Right lobe of liver (tissue), 6 donors: Measurements from ENCODE around the gene CERK. TPM values are rescaled to one million over a fixed set of nuclear protein-coding genes. Genes with fewer than 3 reads are reported as not detected.

Experiments used
- ATAC-seq, 4 donors: fragments of 200-7000 bp; cut with Tn5 transposase; one replicate each; pipeline ENCODE4 v1.9.1; 2020; ENCODE audit warnings: mild to moderate bottlenecking in 4 of 4, moderate library complexity in 4 of 4
- DNase-seq, 3 donors: peaks; one replicate each; pipeline ENCODE4 v3.0.0-alpha.2; 2020
- H3K27ac ChIP-seq, 3 donors: fragments of 200-600 bp; one replicate each; pipeline ENCODE4 v1.8.0; 2022
- H3K27me3 ChIP-seq, 2 donors: fragments of 200-600 bp; one replicate each; pipeline ENCODE4 v1.8.0; 2022
- H3K36me3 ChIP-seq, 4 donors: fragments of 200-600 bp; sonication (generic) in 1 of 4; one replicate each; pipeline versions ENCODE4 v1.5.1 to v1.8.0; 2017 to 2022; ENCODE audit warnings: control low read depth in 1 of 4
- H3K4me1 ChIP-seq, 4 donors: fragments of 200-600 bp; sonication (generic) in 1 of 4; one replicate each; pipeline versions ENCODE4 v1.5.1 to v1.8.0; 2017 to 2022; ENCODE audit warnings: control low read depth in 1 of 4
- H3K4me3 ChIP-seq, 3 donors: fragments of 200-600 bp; one replicate each; pipeline ENCODE4 v1.8.0; 2022
- H3K9me3 ChIP-seq, 4 donors: fragments of 200-600 bp; sonication (generic) in 1 of 4; one replicate each; pipeline versions ENCODE4 v1.5.1 to v1.8.0; 2017 to 2022; ENCODE audit warnings: control low read depth in 1 of 4
- POLR2A ChIP-seq: fragments of 450-650 bp; IDR thresholded peaks from one replicate; pipeline ENCODE4 v1.6.1; 2017; ENCODE audit warnings: antibody characterized with exemption, mild to moderate bottlenecking
- WGBS: methylation state at CpG from one replicate; pipeline ENCODE4 v1.1.6; 2018; ENCODE audit warnings: low coverage, low lambda C conversion rate; ENCODE audit not compliant: insufficient coverage; ENCODE audit errors: missing lambda C conversion rate; 5-methylcytosine and 5-hydroxymethylcytosine counted together
- intact Hi-C, 2 donors: fragments of 100-400 bp; cut with DNase I; formaldehyde crosslinking; loops; one replicate each; pipeline versions ENCODE4 v1.11.2 to v1.14.1; 2022
- total RNA-seq, 6 experiments: library from RNA; depleted of rRNA in 2 of 6; stranded (reverse); fragments of >200 nt in 2 of 6; fragmentation: NEBNext Ultra II Directional in 3 of 6; extraction: Animal tissue kit (Norgen Biotek cat#: 25700) in 3 of 6; gene quantifications; one replicate each; pipeline versions ENCODE4 v1.1.0 to v1.2.4, GENCODE V29; 2016 to 2023
- TF ChIP-seq, protein P1 (sequence below), 4 donors: fragments of 200-600 bp in 3 of 4; fragments of 450-650 bp in 1 of 4; IDR thresholded peaks; one replicate each; pipeline versions ENCODE4 v1.5.1 to v1.8.0; 2016 to 2022; ENCODE audit warnings: antibody characterized with exemption in 4 of 4, mild to moderate bottlenecking in 2 of 4
- donor health status: DM: no; HTN: yes; CAD: no.
- donor health status: DM: no; HTN: no; CAD: no.
- donor health status: DM: no; HTN: no; CAD: no.
- donor health status: DM: no; HTN: yes; CAD: no.
- donor health status: DM: no; HTN: yes; CAD: no.

The CERK gene
- total RNA-seq, 6 experiments from 2014 or later = 9.6 to 27.5 (median 18.5) TPM

GRCh38 chr22:46750863-46751443 is 12.9 kb upstream of the CERK start:
- H3K27ac ChIP-seq = peak overlapping the region in 1 of 3 donors; percentile 49
- no peaks in the 10 kb centered on the region for H3K27me3 ChIP-seq
- WGBS = 0% methylated on average over 2 of the region's 12 CpGs
- intact Hi-C loops = no loop called here
- H3K36me3 ChIP-seq = no peaks in the 10 kb centered on the region
- ATAC-seq (peak; percentile 2 to 19 (median 8)), DNase-seq (peak; percentile 71 to 79 (median 72))
- no peaks in the 10 kb centered on the region for H3K9me3 ChIP-seq
- TF ChIP-seq POLR2A = no peak
- TF ChIP-seq, protein P1, sequence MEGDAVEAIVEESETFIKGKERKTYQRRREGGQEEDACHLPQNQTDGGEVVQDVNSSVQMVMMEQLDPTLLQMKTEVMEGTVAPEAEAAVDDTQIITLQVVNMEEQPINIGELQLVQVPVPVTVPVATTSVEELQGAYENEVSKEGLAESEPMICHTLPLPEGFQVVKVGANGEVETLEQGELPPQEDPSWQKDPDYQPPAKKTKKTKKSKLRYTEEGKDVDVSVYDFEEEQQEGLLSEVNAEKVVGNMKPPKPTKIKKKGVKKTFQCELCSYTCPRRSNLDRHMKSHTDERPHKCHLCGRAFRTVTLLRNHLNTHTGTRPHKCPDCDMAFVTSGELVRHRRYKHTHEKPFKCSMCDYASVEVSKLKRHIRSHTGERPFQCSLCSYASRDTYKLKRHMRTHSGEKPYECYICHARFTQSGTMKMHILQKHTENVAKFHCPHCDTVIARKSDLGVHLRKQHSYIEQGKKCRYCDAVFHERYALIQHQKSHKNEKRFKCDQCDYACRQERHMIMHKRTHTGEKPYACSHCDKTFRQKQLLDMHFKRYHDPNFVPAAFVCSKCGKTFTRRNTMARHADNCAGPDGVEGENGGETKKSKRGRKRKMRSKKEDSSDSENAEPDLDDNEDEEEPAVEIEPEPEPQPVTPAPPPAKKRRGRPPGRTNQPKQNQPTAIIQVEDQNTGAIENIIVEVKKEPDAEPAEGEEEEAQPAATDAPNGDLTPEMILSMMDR (IDR thresholded peaks at IDR 0.05) = no peak
- no peak overlapping the region for H3K4me3 ChIP-seq
- peaks cover 0 to 56% (median 28%) of the 10 kb centered on the region in 4 donors for H3K4me1 ChIP-seq

DNA sequence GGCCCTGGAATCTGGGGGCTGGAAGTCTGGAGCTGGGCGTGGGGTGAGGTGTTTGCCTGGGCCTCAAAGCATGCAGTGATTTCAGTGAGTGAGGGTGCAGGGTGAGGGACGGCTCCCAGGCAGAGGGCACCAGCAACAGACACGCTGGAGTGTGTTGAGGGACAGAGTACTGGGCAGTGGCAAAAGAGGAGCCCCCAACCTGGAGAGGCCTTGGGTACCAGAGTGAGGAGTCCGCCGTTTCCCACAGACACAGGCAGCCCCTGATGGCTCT is 12.4 kb upstream of the CERK start:
- DNase-seq (no peak), ATAC-seq (no peak)
- TF ChIP-seq, protein P1 (IDR thresholded peaks at IDR 0.05) = no peak
- TF ChIP-seq POLR2A = no peak
- H3K4me1 ChIP-seq = peaks cover 0 to 56% (median 28%) of the 10 kb centered on the region in 4 donors
- H3K27me3 ChIP-seq = no peaks in the 10 kb centered on the region
- H3K36me3 ChIP-seq = no peaks in the 10 kb centered on the region
- peak overlapping the region in 1 of 3 donors; percentile 49 for H3K27ac ChIP-seq
- H3K4me3 ChIP-seq = no peak overlapping the region
- WGBS = no CpG with 5 or more reads among the region's 5 CpGs
- H3K9me3 ChIP-seq = no peaks in the 10 kb centered on the region
- intact Hi-C loops = no loop called here

DNA sequence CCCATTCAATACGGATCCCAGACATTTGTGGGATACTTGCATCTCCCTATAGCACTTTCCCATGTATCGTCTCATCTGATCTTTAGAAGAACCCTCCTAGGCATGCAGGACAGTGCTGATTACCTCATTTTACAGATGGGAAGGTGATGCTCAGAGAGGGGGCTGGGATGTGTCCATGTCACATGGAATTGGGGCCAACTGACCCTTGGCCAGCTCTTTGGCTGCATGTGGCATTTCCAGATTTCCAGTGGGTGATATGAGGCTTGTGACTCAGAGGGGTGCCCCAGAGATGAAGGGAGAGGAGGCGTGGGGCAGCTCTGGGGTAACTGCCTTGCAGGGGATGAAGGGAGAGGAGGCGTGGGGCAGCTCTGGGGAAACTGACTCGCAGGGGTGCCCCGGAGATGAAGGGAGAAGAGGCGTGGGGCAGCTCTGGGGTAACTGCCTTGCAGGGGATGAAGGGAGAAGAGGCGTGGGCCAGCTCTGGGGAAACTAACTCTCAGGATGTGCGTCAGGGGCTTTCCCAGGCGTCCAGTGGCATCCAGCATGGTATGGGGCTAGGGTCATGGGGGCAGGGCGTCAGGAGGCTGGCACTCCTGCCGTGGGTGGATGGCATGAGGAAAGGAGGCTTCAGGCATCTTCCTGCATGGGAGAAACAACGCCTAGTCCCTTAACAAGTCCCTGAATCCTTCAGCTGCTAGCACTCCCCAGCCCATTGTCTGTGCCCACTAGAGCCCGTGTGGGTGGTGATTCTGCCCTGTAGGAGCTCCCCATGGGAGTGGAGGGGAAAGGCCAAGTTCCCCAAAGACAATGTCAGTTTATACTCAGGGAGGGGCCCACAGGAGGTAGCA is 11.9 kb upstream of the CERK start:
- no peak for TF ChIP-seq POLR2A
- TF ChIP-seq, protein P1 (IDR thresholded peaks at IDR 0.05) = no peak
- peak; percentile 64 to 81 (median 77) for DNase-seq
- Histone ChIP-seq H3K9me3 (no peaks in the 10 kb centered on the region), H3K4me1 (peaks cover 0 to 58% (median 28%) of the 10 kb centered on the region in 4 donors), H3K4me3 (no peak overlapping the region), H3K27ac (peak overlapping the region in 1 of 3 donors; percentile 49), H3K36me3 (no peaks in the 10 kb centered on the region), H3K27me3 (no peaks in the 10 kb centered on the region)
- intact Hi-C loops = no loop called here
- ATAC-seq = peak; percentile 30 to 62 (median 41)
- WGBS = 12% methylated on average over 10 of the region's 14 CpGs

DNA sequence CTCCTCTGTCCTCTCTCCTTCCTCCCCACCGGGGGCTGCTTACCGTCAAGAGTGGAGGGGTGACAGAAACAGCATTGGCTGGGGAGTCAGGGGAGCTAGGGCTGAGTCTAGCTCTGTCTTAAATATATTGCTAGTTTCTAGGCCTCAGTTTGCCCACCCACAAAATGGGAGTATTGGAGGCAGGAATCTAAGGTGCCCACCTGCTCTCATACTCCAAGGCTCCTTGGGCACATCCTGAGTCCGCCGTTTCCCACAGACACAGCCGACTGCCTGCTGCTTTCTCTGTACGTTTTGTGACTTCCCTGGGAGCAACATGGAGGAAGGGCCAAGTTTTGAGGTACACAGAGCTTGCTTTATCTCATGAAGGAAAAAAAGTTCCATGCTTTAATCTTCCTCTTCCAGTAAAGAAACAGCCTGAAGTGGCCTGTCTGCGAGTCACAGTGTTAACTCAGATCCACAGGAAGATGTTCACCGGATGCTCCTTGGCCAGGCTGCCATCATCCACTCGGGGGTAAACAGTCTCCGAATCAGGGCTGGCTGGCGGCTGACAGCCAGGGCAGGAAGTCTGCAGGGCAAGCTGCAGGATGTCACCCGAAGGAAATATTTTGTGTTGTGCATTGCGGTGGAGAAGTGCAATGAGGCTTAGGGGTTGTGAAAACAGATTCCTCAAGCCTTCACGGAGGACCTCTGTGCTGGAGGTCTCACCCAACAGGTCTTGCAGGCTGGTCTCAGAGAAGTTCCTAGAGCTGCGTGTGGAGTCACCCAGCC is 11.0 kb upstream of the CERK start:
- WGBS = 26% methylated on average over 11 of the region's 15 CpGs
- Histone ChIP-seq H3K9me3 (no peaks in the 10 kb centered on the region), H3K27ac (peak overlapping the region in 2 of 3 donors; percentile 36 to 49), H3K36me3 (no peaks in the 10 kb centered on the region), H3K4me1 (peaks cover 0 to 58% (median 28%) of the 10 kb centered on the region in 4 donors), H3K4me3 (no peak overlapping the region), H3K27me3 (no peaks in the 10 kb centered on the region)
- intact Hi-C loops = no loop called here
- peak in 1 of 3 donors; percentile 52 for DNase-seq
- no peak for TF ChIP-seq POLR2A
- TF ChIP-seq, protein P1 (IDR thresholded peaks at IDR 0.05) = no peak
- peak in 3 of 4 donors; percentile 1 to 10 (median 5) for ATAC-seq
